GM18858 (cell line): ENCODE results near the gene KCNH5.
"Not testable (repeated sequence)": the region's sequence is repeated elsewhere in the genome, so short reads cannot be mapped to it uniquely, and the experiment has no call there.

Experiments used
- ATAC-seq: cut with Tn5 transposase; IDR thresholded peaks from one replicate; pipeline ENCODE4 v1.9.1; 2021; ENCODE audit not compliant: unreplicated experiment

Gene KCNH5

GRCh38 chr14:62759796-62760195 lies 285.5 kb downstream of the KCNH5 start:
- ATAC-seq = no peak

GRCh38 chr14:62746881-62747280 lies 298.4 kb downstream of the KCNH5 start:
- not testable (repeated sequence) for ATAC-seq

GRCh38 chr14:62745496-62745895 lies 299.8 kb downstream of the KCNH5 start:
- no peak for ATAC-seq

GRCh38 chr14:62743560-62743959 lies 301.7 kb downstream of the KCNH5 start:
- ATAC-seq = no peak

GRCh38 chr14:62743118-62743517 lies 302.1 kb downstream of the KCNH5 start:
- no peak for ATAC-seq

GRCh38 chr14:62739647-62740046 lies 305.6 kb downstream of the KCNH5 start:
- no peak for ATAC-seq

- no peak for ATAC-seq
Observed at GRCh38 chr14:62736048-62737043, 308.9 kb downstream of the KCNH5 start.

- no peak for ATAC-seq
Observed at GRCh38 chr14:62734831-62735230, 310.4 kb downstream of the KCNH5 start.

- no peak for ATAC-seq
Observed at GRCh38 chr14:62722406-62722805, 322.9 kb downstream of the KCNH5 start.

- no peak for ATAC-seq
Observed at GRCh38 chr14:62718629-62719028, 326.6 kb downstream of the KCNH5 start.

- no peak for ATAC-seq
Observed at GRCh38 chr14:62711351-62712023, 333.8 kb downstream of the KCNH5 start.

GRCh38 chr14:62710811-62711210 lies 334.4 kb downstream of the KCNH5 start:
- ATAC-seq = no peak

GRCh38 chr14:62709773-62710172 lies 335.5 kb downstream of the KCNH5 start:
- ATAC-seq = no peak

GRCh38 chr14:62706217-62706616 lies 339.0 kb downstream of the KCNH5 start:
- ATAC-seq = no peak

GRCh38 chr14:62697461-62697860 lies 347.8 kb downstream of the KCNH5 start:
- ATAC-seq = no peak

- ATAC-seq = no peak
Observed at GRCh38 chr14:62696929-62697328, 348.3 kb downstream of the KCNH5 start.

- no peak for ATAC-seq
Observed at GRCh38 chr14:62696331-62696924, 348.8 kb downstream of the KCNH5 start.

- no peak for ATAC-seq
Observed at GRCh38 chr14:62694075-62694474, 351.2 kb downstream of the KCNH5 start.

- ATAC-seq = no peak
Observed at GRCh38 chr14:62692490-62693106, 352.7 kb downstream of the KCNH5 start.

GRCh38 chr14:62691647-62692489 lies 353.4 kb downstream of the KCNH5 start:
- ATAC-seq = no peak
